ACC112 (cell line): ENCODE data around the gene ALS2CL.

Experiments used
- H2AFZ ChIP-seq: fragments of 200-600 bp; sonication (generic); one replicate; pipeline ENCODE4 v1.6.0; 2017; ENCODE audit warnings: antibody characterized with exemption, low read length; ENCODE audit not compliant: unreplicated experiment
- H3K27ac ChIP-seq: fragments of 200-600 bp; sonication (generic); 2 replicates; pipeline ENCODE4 v1.5.1; 2014; ENCODE audit warnings: low read depth, mild to moderate bottlenecking, antibody characterized with exemption, low read length, moderate library complexity
- H3K27me3 ChIP-seq: fragments of 200-600 bp; sonication (generic); 2 replicates; pipeline ENCODE4 v1.6.1; 2014; ENCODE audit warnings: mild to moderate bottlenecking, antibody characterized with exemption, low read length, moderate library complexity, mixed read lengths; ENCODE audit not compliant: insufficient read depth
- H3K36me3 ChIP-seq: fragments of 200-600 bp; sonication (generic); 2 replicates; pipeline ENCODE4 v1.6.1; 2016; ENCODE audit warnings: mild to moderate bottlenecking, antibody characterized with exemption, low read length, moderate library complexity, mixed read lengths; ENCODE audit not compliant: insufficient read depth
- H3K4me1 ChIP-seq: fragments of 200-600 bp; sonication (generic); one replicate; pipeline ENCODE4 v1.6.1; 2016; ENCODE audit warnings: low read length, mixed read lengths; ENCODE audit not compliant: insufficient read depth, unreplicated experiment, control insufficient read depth
- H3K4me3 ChIP-seq: fragments of 200-600 bp; sonication (generic); 2 replicates; pipeline ENCODE4 v1.5.1; 2014; ENCODE audit warnings: mild to moderate bottlenecking, low read depth, low read length
- H3K79me2 ChIP-seq: fragments of 200-600 bp; sonication (generic); one replicate; pipeline ENCODE4 v1.6.0; 2016; ENCODE audit warnings: low read length; ENCODE audit not compliant: control insufficient read depth, unreplicated experiment, insufficient read depth

ALS2CL gene

DNA sequence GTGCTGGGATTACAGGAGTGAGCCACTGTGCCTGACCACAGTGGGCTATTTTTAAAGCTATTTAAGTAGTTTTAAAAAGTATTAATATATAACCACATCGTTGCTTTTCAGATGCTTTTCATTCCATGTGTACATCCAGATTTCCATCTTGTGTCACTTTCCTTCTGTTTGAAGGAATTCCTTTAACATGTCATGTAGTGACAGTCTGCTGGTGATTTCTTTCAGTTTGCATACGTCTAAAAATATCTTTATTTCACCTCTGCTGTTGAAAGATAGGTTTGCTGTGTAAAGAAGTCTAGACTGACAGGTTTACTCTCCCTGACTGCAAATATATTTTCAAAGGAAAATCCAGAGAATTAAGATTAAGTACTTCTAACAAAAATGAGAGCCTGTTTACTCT, 68.9 kb downstream of the ALS2CL start:
- Histone ChIP-seq H3K4me3 (no peak overlapping the region), H3K27me3 (peaks cover 10% of the 10 kb centered on the region), H3K27ac (no peak overlapping the region), H3K36me3 (no peaks in the 10 kb centered on the region), H3K4me1 (peaks cover 6% of the 10 kb centered on the region), H3K79me2 (no peaks in the 10 kb centered on the region), H2AFZ (no peak overlapping the region)

DNA sequence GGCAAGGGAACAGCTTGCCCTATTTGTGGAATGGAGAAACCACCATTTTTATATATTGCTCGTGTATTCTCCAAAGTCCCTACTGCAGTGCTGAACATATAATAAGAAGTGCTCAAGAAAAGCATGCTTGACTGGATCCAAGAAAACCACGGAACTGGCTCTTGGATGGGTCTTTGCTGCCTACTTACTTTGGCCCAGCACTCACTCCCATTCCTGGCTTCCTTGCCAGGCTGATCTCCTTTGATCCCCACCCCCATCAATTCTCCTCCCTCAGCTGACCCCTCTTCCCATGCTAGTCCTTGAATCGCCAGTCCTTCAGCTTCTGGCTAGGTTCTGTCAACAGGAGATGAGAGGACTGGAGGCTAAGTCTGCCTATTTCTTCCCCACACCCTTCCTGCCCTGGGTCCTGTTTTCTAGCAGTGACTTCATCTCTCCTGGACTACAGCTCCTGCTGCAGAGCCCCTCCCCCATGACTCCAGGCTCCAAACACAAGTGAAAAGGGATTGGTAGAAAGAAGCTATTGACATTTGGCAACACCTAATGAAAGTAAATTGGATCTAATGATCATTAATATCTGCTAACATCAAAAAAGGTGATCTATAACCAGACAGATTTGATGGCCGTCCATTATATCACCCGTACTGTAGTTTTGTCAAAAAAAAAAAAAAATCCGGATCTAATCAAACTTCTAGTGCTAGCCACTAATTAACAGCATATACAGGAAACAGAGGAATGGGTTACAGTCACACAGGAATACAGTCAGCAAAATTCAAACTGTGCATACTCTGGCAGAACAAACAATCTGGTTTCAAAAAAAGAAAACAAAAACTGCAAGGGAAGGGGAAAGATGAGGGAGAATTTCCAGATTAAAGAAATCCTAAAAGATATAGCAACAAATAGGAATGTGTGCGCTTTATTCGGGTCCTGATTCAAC, 73.4 kb downstream of the ALS2CL start:
- Histone ChIP-seq H2AFZ (peak overlapping the region; percentile 1), H3K27ac (no peak overlapping the region)

More for the DNA sequence above, 73.4 kb downstream of the ALS2CL start:
- Histone ChIP-seq H3K4me1 (no peaks in the 10 kb centered on the region), H3K27me3 (peaks cover 40% of the 10 kb centered on the region), H3K4me3 (no peak overlapping the region; the same call in 1 of the 2 replicates), H3K36me3 (no peaks in the 10 kb centered on the region), H3K79me2 (no peaks in the 10 kb centered on the region)
